ENCODE results near the gene UBE3A.
"Not testable (repeated sequence)": the region's sequence is repeated elsewhere in the genome, so short reads cannot be mapped to it uniquely, and the experiment has no call there.

UBE3A gene

GRCh38 chr15:25455226-25455625 lies 16.4 kb upstream of the UBE3A start:
- intact Hi-C loops (cut with micrococcal nuclease), result no loop called here
- Mint-ChIP-seq H3K9me3 (peaks cover 45% of the 10 kb centered on the region), H3K27me3 (no peaks in the 10 kb centered on the region), H3K36me3 (ENCODE audit: low read depth) (no peaks in the 10 kb centered on the region), H3K4me3 (no peak overlapping the region), H3K27ac (no peak overlapping the region), H3K4me1 (ENCODE audit: low read depth) (no peaks in the 10 kb centered on the region)

DNA sequence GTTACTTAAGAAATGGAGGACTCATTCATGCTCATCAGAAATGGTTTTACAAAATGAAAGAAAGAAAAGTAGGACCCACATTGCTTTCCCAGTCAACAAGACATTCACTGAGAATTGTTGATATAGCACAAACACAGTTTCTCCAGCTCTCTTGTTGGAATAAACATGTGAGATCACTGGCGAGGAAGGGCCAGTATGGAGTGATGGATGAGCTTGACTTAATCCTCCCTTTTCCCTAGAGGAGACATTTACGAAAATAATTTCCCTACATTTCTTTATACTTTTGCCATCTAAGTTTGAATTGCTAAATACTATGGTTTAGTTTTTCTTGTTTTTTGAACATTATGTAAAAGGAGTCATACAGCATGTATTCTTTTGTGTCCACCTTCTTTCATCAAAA lies 15.9 kb upstream of the UBE3A start:
- intact Hi-C loops (cut with micrococcal nuclease), result no loop called here
- H3K4me3 Mint-ChIP-seq, result no peak overlapping the region
- H3K4me1 Mint-ChIP-seq (ENCODE audit: low read depth), result no peaks in the 10 kb centered on the region
- H3K9me3 Mint-ChIP-seq, result peaks cover 50% of the 10 kb centered on the region
- no peaks in the 10 kb centered on the region for H3K27me3 Mint-ChIP-seq
- H3K36me3 Mint-ChIP-seq (ENCODE audit: low read depth), result no peaks in the 10 kb centered on the region
- no peak overlapping the region for H3K27ac Mint-ChIP-seq

- H3K36me3 Mint-ChIP-seq (ENCODE audit: low read depth); H3K27ac Mint-ChIP-seq; H3K4me1 Mint-ChIP-seq (ENCODE audit: low read depth); H3K27me3 Mint-ChIP-seq; H3K4me3 Mint-ChIP-seq; intact Hi-C loops (cut with micrococcal nuclease): not testable (repeated sequence)
- H3K9me3 Mint-ChIP-seq, result peaks cover 61% of the 10 kb centered on the region
Measured at GRCh38 chr15:25453246-25453645, 14.4 kb upstream of the UBE3A start.

DNA sequence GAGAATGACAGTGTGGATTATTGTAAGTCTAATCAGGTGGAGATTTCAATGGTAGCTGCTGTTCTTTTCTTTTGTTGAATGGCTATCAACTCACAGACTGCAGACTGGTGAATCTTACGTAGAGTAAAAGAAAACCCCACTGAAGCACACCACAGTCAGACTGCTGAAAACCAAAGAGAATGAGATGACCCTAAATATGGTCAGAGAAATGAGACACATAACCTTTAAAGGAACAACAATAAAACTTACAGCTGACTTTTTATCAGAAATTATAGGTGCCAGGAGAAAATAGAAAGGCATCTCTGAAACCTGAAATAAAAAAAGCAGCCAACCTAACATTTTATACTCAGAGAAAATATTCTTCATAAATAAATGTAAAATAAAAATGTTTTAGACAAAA lies 12.7 kb upstream of the UBE3A start:
- peaks cover 59% of the 10 kb centered on the region for H3K9me3 Mint-ChIP-seq
- no peaks in the 10 kb centered on the region for H3K36me3 Mint-ChIP-seq (ENCODE audit: low read depth)
- H3K4me3 Mint-ChIP-seq, result no peak overlapping the region
- no peak overlapping the region for H3K27ac Mint-ChIP-seq
- intact Hi-C loops (cut with micrococcal nuclease), result no loop called here
- H3K27me3 Mint-ChIP-seq, result no peaks in the 10 kb centered on the region
- peaks cover 4% of the 10 kb centered on the region for H3K4me1 Mint-ChIP-seq (ENCODE audit: low read depth)

DNA sequence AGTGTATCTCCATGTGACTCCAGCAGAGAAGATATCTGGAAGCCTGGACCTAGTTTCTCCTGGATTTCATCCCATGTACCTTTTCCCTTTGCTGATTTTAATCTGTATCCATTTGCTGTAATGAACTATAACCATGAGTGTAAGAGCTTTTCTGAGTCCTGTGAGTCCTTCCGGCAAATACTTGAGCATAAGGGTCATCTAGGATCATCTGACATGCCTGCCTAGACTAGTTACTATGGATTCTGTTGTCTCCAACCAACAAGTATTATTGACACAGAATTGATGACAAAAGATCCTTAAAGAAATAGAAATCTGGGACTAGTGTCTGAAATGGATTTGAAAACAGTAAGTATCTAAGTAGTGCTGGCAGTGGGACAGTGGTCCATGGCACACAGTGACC lies 11.3 kb upstream of the UBE3A start:
- no peak overlapping the region for H3K4me3 Mint-ChIP-seq
- H3K27me3 Mint-ChIP-seq, result peaks cover 2% of the 10 kb centered on the region
- peaks cover 4% of the 10 kb centered on the region for H3K4me1 Mint-ChIP-seq (ENCODE audit: low read depth)
- H3K27ac Mint-ChIP-seq, result no peak overlapping the region
- H3K9me3 Mint-ChIP-seq, result peaks cover 55% of the 10 kb centered on the region
- intact Hi-C loops (cut with micrococcal nuclease), result no loop called here
- H3K36me3 Mint-ChIP-seq (ENCODE audit: low read depth), result no peaks in the 10 kb centered on the region

- Mint-ChIP-seq H3K4me1 (ENCODE audit: low read depth) (peaks cover 4% of the 10 kb centered on the region), H3K27ac (no peak overlapping the region), H3K27me3 (peaks cover 5% of the 10 kb centered on the region), H3K36me3 (ENCODE audit: low read depth) (no peaks in the 10 kb centered on the region), H3K4me3 (no peak overlapping the region), H3K9me3 (peaks cover 64% of the 10 kb centered on the region)
- intact Hi-C loops (cut with micrococcal nuclease), result no loop called here
Measured at GRCh38 chr15:25446076-25446475, 7.3 kb upstream of the UBE3A start.

GRCh38 chr15:25445412-25445811 lies 6.6 kb upstream of the UBE3A start:
- intact Hi-C loops (cut with micrococcal nuclease), result no loop called here
- H3K36me3 Mint-ChIP-seq (ENCODE audit: low read depth), result no peaks in the 10 kb centered on the region
- peaks cover 4% of the 10 kb centered on the region for H3K4me1 Mint-ChIP-seq (ENCODE audit: low read depth)
- H3K9me3 Mint-ChIP-seq, result peaks cover 58% of the 10 kb centered on the region
- no peak overlapping the region for H3K4me3 Mint-ChIP-seq
- H3K27me3 Mint-ChIP-seq, result peaks cover 5% of the 10 kb centered on the region
- H3K27ac Mint-ChIP-seq, result no peak overlapping the region

- peaks cover 28% of the 10 kb centered on the region for H3K9me3 Mint-ChIP-seq
- peaks cover 16% of the 10 kb centered on the region for H3K36me3 Mint-ChIP-seq (ENCODE audit: low read depth)
- H3K4me1 Mint-ChIP-seq (ENCODE audit: low read depth), result peaks cover 5% of the 10 kb centered on the region
- no peak overlapping the region for H3K27ac Mint-ChIP-seq
- no peak overlapping the region for H3K4me3 Mint-ChIP-seq
- intact Hi-C loops (cut with micrococcal nuclease), result no loop called here
- peaks cover 5% of the 10 kb centered on the region for H3K27me3 Mint-ChIP-seq
Measured at GRCh38 chr15:25441111-25441510, 2.3 kb upstream of the UBE3A start.

DNA sequence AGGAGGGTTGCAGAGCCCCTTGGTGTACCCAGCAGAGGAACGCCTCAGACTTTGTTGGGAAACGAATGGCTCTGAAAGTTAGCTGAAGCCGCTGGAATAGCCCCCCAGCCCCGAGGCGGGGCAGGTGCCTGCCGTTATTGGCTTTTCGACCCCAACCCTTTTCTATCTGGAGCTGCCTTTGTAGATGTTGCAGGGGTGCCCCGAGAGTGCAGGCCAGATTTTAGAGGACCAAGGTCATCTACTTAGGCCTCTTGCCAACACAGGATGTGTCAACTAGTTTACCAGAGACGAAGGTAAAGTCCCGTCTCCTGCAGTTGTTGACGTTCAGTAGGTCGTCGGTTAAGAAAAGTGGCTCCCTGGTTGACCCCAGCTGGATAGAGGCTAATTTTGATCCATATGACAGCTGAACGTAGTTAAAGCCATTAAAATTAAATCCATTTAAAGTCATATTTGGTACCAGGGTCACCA lies 579 bp upstream of the UBE3A start:
- Mint-ChIP-seq H3K4me1 (ENCODE audit: low read depth) (peaks cover 6% of the 10 kb centered on the region), H3K27me3 (peaks cover 3% of the 10 kb centered on the region), H3K9me3 (peaks cover 15% of the 10 kb centered on the region), H3K27ac (peak overlapping the region; percentile 91), H3K36me3 (ENCODE audit: low read depth) (peaks cover 25% of the 10 kb centered on the region), H3K4me3 (peak overlapping the region; percentile 87)
- intact Hi-C loops (cut with micrococcal nuclease), result loop anchor here (5.0 to 10.0 kb wide), 2 partner anchors 37 to 485 kb away; partner anchors contain the start of genes SNRPN and SNURF

DNA sequence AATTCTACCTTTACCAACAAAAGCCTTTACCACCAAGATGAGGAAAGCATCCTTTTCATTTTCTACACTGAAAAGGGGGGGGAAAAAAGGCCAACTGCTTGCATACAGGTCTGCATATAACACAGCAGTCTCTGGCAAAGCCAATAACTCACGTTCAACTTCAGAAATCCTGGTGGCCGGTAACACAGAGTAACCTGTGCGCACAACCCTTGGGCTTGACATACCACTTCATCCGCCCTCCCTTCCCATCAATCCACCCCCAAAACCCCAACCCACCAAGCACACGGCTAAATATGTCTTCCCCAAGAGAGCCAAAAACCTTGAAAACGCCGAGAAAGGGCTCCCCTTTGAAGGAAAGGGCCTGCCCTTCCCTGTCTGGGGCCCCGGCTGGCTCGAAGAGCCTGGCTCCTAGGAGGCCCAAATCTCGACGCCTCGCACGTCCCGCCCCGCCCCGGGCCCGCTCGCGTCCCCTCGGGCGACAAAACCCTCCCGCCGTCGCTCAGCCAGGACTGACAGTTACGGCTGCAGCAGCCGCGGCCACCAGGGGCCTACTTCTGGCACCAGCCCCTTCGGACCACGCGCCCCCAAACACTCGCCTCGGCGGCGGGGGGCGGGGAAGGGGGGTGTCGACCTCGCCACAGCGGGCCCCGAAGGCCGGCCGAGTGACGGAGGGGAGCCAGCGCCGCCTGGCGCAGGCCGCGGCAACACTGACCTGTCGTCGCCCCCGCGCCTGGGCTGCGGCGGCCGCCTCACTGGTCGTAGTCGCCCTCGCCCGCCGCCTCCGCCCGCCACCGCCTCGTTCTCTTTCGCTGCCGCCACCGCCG lies 835 bp downstream of the UBE3A start:
- peaks cover 3% of the 10 kb centered on the region for H3K27me3 Mint-ChIP-seq
- H3K36me3 Mint-ChIP-seq (ENCODE audit: low read depth), result peaks cover 30% of the 10 kb centered on the region
- peaks cover 10% of the 10 kb centered on the region for H3K4me1 Mint-ChIP-seq (ENCODE audit: low read depth)
- peaks cover 9% of the 10 kb centered on the region for H3K9me3 Mint-ChIP-seq
- intact Hi-C loops (cut with micrococcal nuclease), result loop anchor here (5.0 to 10.0 kb wide), 2 partner anchors 36 to 483 kb away; partner anchors contain the start of genes SNRPN and SNURF
- H3K4me3 Mint-ChIP-seq, result peak overlapping the region; percentile 87
- peak overlapping the region; percentile 91 for H3K27ac Mint-ChIP-seq

GRCh38 chr15:25436707-25437106 lies 2.1 kb downstream of the UBE3A start:
- peaks cover 21% of the 10 kb centered on the region for H3K4me1 Mint-ChIP-seq (ENCODE audit: low read depth)
- peaks cover 35% of the 10 kb centered on the region for H3K36me3 Mint-ChIP-seq (ENCODE audit: low read depth)
- intact Hi-C loops (cut with micrococcal nuclease), result loop anchor here (5.0 to 10.0 kb wide), 2 partner anchors 34 to 482 kb away; partner anchors contain the start of genes SNRPN and SNURF
- H3K27me3 Mint-ChIP-seq, result no peaks in the 10 kb centered on the region
- no peaks in the 10 kb centered on the region for H3K9me3 Mint-ChIP-seq
- peak overlapping the region; percentile 87 for H3K4me3 Mint-ChIP-seq
- H3K27ac Mint-ChIP-seq, result peak overlapping the region; percentile 32

DNA sequence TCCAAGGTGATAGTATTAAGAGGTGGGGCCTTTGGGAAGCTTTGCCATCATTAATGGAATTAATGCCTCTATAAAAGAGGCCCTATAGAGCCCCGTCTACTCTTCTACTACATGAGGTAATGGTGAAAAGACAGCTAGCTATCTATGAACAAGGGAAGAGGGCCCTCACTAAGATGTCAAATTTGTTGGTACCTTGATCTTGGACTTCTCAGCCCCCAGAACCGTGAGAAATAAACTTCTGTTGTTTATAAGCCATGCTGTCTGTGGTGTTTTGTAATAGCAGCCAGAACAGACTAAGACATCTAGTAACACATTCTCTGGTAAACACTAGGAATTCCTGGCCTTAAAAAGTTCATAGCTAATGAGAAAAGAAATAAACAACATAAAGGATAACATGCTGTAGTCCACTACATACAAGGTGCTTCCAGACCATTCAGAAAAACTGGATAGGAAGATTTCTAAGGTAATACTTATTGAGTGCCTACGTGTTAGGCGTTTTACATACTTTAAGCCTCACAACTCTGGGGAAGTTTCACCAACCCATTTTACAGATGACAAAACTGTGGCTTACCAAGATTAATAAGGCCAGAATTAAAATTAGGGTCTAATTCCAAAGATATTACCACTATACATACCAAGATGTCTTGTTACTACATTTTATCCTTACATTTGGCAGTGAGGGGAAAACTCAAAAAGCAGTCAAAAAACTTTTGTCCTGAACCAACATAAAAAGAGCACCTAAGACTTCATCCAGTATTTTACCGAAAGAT lies 3.2 kb downstream of the UBE3A start:
- H3K27ac Mint-ChIP-seq, result peak overlapping the region; percentile 32
- H3K9me3 Mint-ChIP-seq, result no peaks in the 10 kb centered on the region
- H3K4me1 Mint-ChIP-seq (ENCODE audit: low read depth), result peaks cover 29% of the 10 kb centered on the region
- peaks cover 45% of the 10 kb centered on the region for H3K36me3 Mint-ChIP-seq (ENCODE audit: low read depth)
- peak overlapping the region; percentile 87 for H3K4me3 Mint-ChIP-seq
- intact Hi-C loops (cut with micrococcal nuclease), result loop anchor here (5.0 to 10.0 kb wide), 2 partner anchors 33 to 481 kb away; partner anchors contain the start of genes SNRPN and SNURF
- no peaks in the 10 kb centered on the region for H3K27me3 Mint-ChIP-seq

DNA sequence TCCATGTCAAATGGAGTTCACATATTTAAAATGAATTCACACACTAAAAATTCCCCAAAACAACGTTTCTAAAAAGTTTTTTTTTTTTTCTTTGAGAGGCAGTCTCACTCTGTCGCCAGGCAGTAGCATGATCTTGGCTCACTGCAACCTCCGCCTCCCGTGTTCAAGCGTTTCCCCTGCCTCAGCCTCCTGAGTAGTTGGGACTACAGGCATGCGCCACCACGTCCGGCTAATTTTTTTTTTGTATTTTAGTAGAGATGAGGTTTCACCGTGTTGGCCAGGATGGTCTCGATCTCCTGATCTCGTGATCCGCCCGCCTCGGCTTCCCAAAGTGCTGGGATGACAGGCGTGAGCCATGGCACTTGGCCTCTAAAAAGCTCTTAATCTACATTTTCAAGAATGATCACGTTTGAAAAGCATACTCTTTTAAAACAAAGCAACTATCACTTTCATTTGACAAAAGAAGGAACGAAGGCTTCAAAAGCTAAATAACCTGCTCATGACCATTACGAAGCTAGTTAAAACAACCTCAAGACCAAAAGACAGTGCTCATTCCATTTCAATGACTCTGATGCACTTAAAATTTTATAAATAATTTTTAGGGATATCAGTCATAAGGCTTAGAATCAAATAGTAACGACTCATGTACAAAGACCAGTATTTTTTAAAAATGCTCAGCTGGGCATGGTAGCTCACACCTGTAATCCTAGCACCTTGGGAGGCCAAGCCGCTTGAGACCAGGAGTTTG lies 5.5 kb downstream of the UBE3A start:
- intact Hi-C loops (cut with micrococcal nuclease), result loop anchor here (10.0 kb wide), 1 partner anchor 478 kb away; the partner anchor contains the start of genes SNRPN and SNURF
- Mint-ChIP-seq H3K9me3 (no peaks in the 10 kb centered on the region), H3K36me3 (ENCODE audit: low read depth) (peaks cover 45% of the 10 kb centered on the region), H3K4me1 (ENCODE audit: low read depth) (peaks cover 33% of the 10 kb centered on the region), H3K27me3 (no peaks in the 10 kb centered on the region), H3K27ac (no peak overlapping the region), H3K4me3 (no peak overlapping the region)
